K562 (cell line): ENCODE data around the gene CCNY. TPM values are rescaled to one million over a fixed set of nuclear protein-coding genes. Genes with fewer than 3 reads are reported as not detected.

Experiments used
- ATAC-seq: fragments of 200-7000 bp; cut with Tn5 transposase; 3 replicates; pipeline ENCODE4 v1.9.1; 2020; ENCODE audit warnings: moderate library complexity
- BruUV-seq: library from RNA; stranded (reverse); fragments of 400-500 nt; replicated peaks from 2 replicates; lab custom pipeline; 2021; lab: Mats Ljungman, UMichigan
- CTCF ChIA-PET: fragments of 300-600 bp; formaldehyde crosslinking; extraction: SDS; loops from one replicate; lab custom pipeline; 2021; ENCODE audit warnings: low intra/inter-chr PET ratio; lab: Yijun Ruan, JAX
- POLR2A ChIA-PET: fragments of 300-600, 350-650 bp; sonication (Branson Sonifier 250); formaldehyde crosslinking; extraction: SDS; loops from one replicate; lab custom pipeline; 2021; ENCODE audit warnings: antibody characterized with exemption, inconsistent platforms; lab: Yijun Ruan, JAX
- DNase-seq, 4 experiments: peaks; one replicate each; pipeline versions ENCODE4 v3.0.0 to v3.0.0-alpha.2; 2011 to 2018; ENCODE audit warnings: low spot score in 3 of 4, mixed read lengths in 3 of 4; ENCODE audit errors: extremely low read depth in 1 of 4
- FAIRE-seq: peaks from 2 replicates; lab custom pipeline; 2011; peaks lifted over from hg19 to GRCh38; lab: Jason Lieb, UNC
- H2AFZ ChIP-seq: 2 replicates; pipeline ENCODE4 v1.6.0; 2011; ENCODE audit warnings: low read depth, low read length, control low read depth, inconsistent platforms
- H3K27ac ChIP-seq: fragments of 200-600 bp; 3 replicates; pipeline ENCODE4 v1.8.0; 2011; ENCODE audit warnings: low read depth, mild to moderate bottlenecking, control low read depth, inconsistent platforms, low read length, moderate library complexity, mixed read lengths; ENCODE audit errors: extremely low read depth
- H3K27me3 ChIP-seq, 2 experiments: fragments of 300-600 bp in 1 of 2; 2 replicates in 1 of 2; 3 replicates in 1 of 2; pipeline versions ENCODE4 v1.6.0 to v1.8.0; 2011; ENCODE audit warnings: inconsistent platforms in 2 of 2, low read length in 2 of 2, mild to moderate bottlenecking in 1 of 2, mixed read lengths in 1 of 2, moderate library complexity in 1 of 2; ENCODE audit not compliant: control insufficient read depth in 2 of 2, insufficient read depth in 2 of 2
- H3K36me3 ChIP-seq: fragments of 300-600 bp; 3 replicates; pipeline ENCODE4 v1.8.0; 2011; ENCODE audit warnings: mild to moderate bottlenecking, low read length, inconsistent platforms; ENCODE audit not compliant: control insufficient read depth, insufficient read depth
- H3K4me1 ChIP-seq, 2 experiments: fragments of 200-600 bp in 1 of 2; replicated peaks in 1 of 2; 2 replicates in 1 of 2; 3 replicates in 1 of 2; pipeline versions ENCODE4 v1.5.1 to v1.8.0; 2011; ENCODE audit warnings: inconsistent platforms in 2 of 2, low read length in 2 of 2, mild to moderate bottlenecking in 1 of 2, mixed read lengths in 1 of 2, moderate library complexity in 1 of 2; ENCODE audit not compliant: control insufficient read depth in 2 of 2, insufficient read depth in 2 of 2
- H3K4me2 ChIP-seq: 2 replicates; pipeline ENCODE4 v1.6.1; 2011; ENCODE audit warnings: low read length, control low read depth, inconsistent platforms, mixed read lengths; ENCODE audit not compliant: insufficient read depth
- H3K4me3 ChIP-seq: fragments of 200-600 bp; sonication (generic), shearing (Covaris generic); 2 replicates; pipeline ENCODE4 v1.5.1; 2016; ENCODE audit warnings: control low read depth, inconsistent platforms
- H3K79me2 ChIP-seq: fragments of 200-600 bp; 3 replicates; pipeline ENCODE4 v1.8.0; 2011; ENCODE audit warnings: low read length, inconsistent platforms; ENCODE audit not compliant: control insufficient read depth, insufficient read depth
- H3K9ac ChIP-seq, 2 experiments: 2 replicates each; pipeline versions ENCODE4 v1.6.0 to v1.6.1; 2011; ENCODE audit warnings: low read depth in 2 of 2, low read length in 2 of 2, control low read depth in 1 of 2, inconsistent platforms in 1 of 2, mild to moderate bottlenecking in 1 of 2, mixed read lengths in 1 of 2; ENCODE audit not compliant: insufficient read depth in 1 of 2
- H3K9me1 ChIP-seq: one replicate; pipeline ENCODE4 v1.6.0; 2011; ENCODE audit warnings: inconsistent platforms, mild to moderate bottlenecking, low read length, moderate library complexity; ENCODE audit not compliant: control insufficient read depth, insufficient read depth
- H3K9me3 ChIP-seq: replicated peaks from 2 replicates; pipeline ENCODE4 v1.5.1; 2011; ENCODE audit warnings: low read depth, low read length, inconsistent platforms; ENCODE audit not compliant: control insufficient read depth, insufficient read depth
- H4K20me1 ChIP-seq: replicated peaks from 2 replicates; pipeline ENCODE4 v1.6.1; 2011; ENCODE audit warnings: low read length, inconsistent platforms, mixed read lengths; ENCODE audit not compliant: control insufficient read depth, insufficient read depth
- SIN3B ChIP-seq: fragments of 450-650 bp; IDR thresholded peaks from 2 replicates; pipeline ENCODE4 v1.6.1; 2017; ENCODE audit warnings: low read depth, mild to moderate bottlenecking, moderate library complexity
- ZEB2 ChIP-seq: fragments of 450-650 bp; IDR thresholded peaks from 2 replicates; pipeline ENCODE4 v1.6.1; 2016
- ZNF609 ChIP-seq: sonication (generic); formaldehyde crosslinking; IDR thresholded peaks from 2 replicates; pipeline ENCODE4 v1.8.1; 2023; ENCODE audit warnings: missing genetic modification reagents, mild to moderate bottlenecking, borderline replicate concordance
- WGBS: fragments of 100-300 bp; shearing (Covaris generic); methylation state at CpG from one replicate; pipeline ENCODE4 v1.1.6; 2016; ENCODE audit warnings: low coverage, mixed read lengths; ENCODE audit not compliant: insufficient coverage; ENCODE audit errors: missing lambda C conversion rate; 5-methylcytosine and 5-hydroxymethylcytosine counted together
- in situ Hi-C: fragments of 300-500 bp; cut with MboI; formaldehyde crosslinking; loops from 4 replicates; pipeline ENCODE4 v1.15.0; 2018; ENCODE audit warnings: inconsistent platforms, mixed read lengths
- intact Hi-C: fragments of 100-400 bp; cut with micrococcal nuclease; formaldehyde crosslinking; loops from 2 replicates; pipeline ENCODE4 v1.14.2; 2022
- polyA plus RNA-seq, 8 experiments: library from polyadenylated mRNA; depleted of rRNA in 4 of 8; stranded (reverse) in 5 of 8; unstranded in 3 of 8; fragments of >200 nt; fragmentation: Nextera tagmentation in 2 of 8; fragmentation: Illumina TruSeq in 1 of 8; extraction: Ambion mirVana in 2 of 8; extraction: Trizol in 1 of 8; gene quantifications; 2 replicates each; pipeline versions ENCODE4 v1.2.1 to v1.2.3, GENCODE V29; 2011 to 2014; ENCODE audit warnings: inconsistent platforms in 1 of 8, missing spikeins in 1 of 8
- total RNA-seq, 7 experiments: library from RNA; depleted of rRNA in 6 of 7; stranded (reverse); fragments of >200 nt in 6 of 7; fragmentation: Illumina TruSeq in 2 of 7; extraction: Trizol in 2 of 7; gene quantifications; 2 replicates each; pipeline versions ENCODE4 v1.2.1 to v1.2.3, GENCODE V29; 2011 to 2021; ENCODE audit warnings: low replicate concordance in 1 of 7

CCNY gene
- total and polyA plus RNA-seq, 9 of the 15 experiments (the other 6 are each of a cell fraction or from before 2014, with no cell fraction given), result 8.4 to 109 (median 38.6) TPM

GRCh38 chr10:35526746-35527145 lies 190.4 kb downstream of the CCNY start:
- in situ Hi-C loops, result no loop called here
- no peaks in the 10 kb centered on the region for H3K4me1 ChIP-seq
- H3K4me3 ChIP-seq, result no peak overlapping the region
- CTCF ChIA-PET, result no interaction called here
- no peak for FAIRE-seq
- no peak for DNase-seq
- 74% methylated on average over 9 of the region's 9 CpGs for WGBS
- ATAC-seq, result no peak
- no peak overlapping the region for H3K27ac ChIP-seq
- H3K9me3 ChIP-seq, result no peaks in the 10 kb centered on the region
- no peak for TF ChIP-seq SIN3B
- no peak for TF ChIP-seq ZEB2
- TF ChIP-seq ZNF609 (CRISPR knock-in tag), result no peak
- TF ChIP-seq, all 486 proteins: peak for 0
- peaks cover 4% of the 10 kb centered on the region; the same call in 1 of the 2 replicates for H4K20me1 ChIP-seq
- H3K36me3 ChIP-seq, result peaks cover 23% of the 10 kb centered on the region; the same call in 2 of the 3 replicates
- no peaks in the 10 kb centered on the region for H3K9me1 ChIP-seq
- BruUV-seq, result no TSS peak
- no peaks in the 10 kb centered on the region for H3K79me2 ChIP-seq
- no peaks in the 10 kb centered on the region for H3K27me3 ChIP-seq
- POLR2A ChIA-PET, result interaction anchor here (1.8 kb wide), 1 partner anchor 16 kb away, joined by 5 read pairs; no protein-coding TSS in a partner anchor
- H3K9ac ChIP-seq, result no peak overlapping the region
- H3K4me2 ChIP-seq, result no peak overlapping the region
- H2AFZ ChIP-seq, result no peak overlapping the region
- intact Hi-C loops, result no loop called here
